ENCODE results near the gene ETNPPL.
"Not testable (repeated sequence)": the region's sequence is repeated elsewhere in the genome, so short reads cannot be mapped to it uniquely, and the experiment has no call there.

Gene ETNPPL

GRCh38 chr4:108754327-108754726 lies 8.5 kb downstream of the ETNPPL start:
- no peak for DNase-seq

GRCh38 chr4:108751321-108751720 lies 11.5 kb downstream of the ETNPPL start:
- no peak for DNase-seq

GRCh38 chr4:108749119-108749518 lies 13.7 kb downstream of the ETNPPL start:
- no peak for DNase-seq

- DNase-seq = no peak
These were observed 16.3 kb downstream of the ETNPPL start for GRCh38 chr4:108746511-108746910.

- peak; percentile 63 for DNase-seq
These were observed 18.5 kb downstream of the ETNPPL start for GRCh38 chr4:108744307-108744706.

GRCh38 chr4:108742451-108743420 lies 20.1 kb downstream of the ETNPPL start:
- no peak for DNase-seq

- no peak for DNase-seq
These were observed 24.7 kb downstream of the ETNPPL start for GRCh38 chr4:108738003-108738706.

- no peak for DNase-seq
These were observed 31.8 kb downstream of the ETNPPL start for GRCh38 chr4:108731006-108731405.

GRCh38 chr4:108730579-108730978 lies 32.3 kb downstream of the ETNPPL start:
- DNase-seq = peak; percentile 67

- DNase-seq = no peak
These were observed 33.1 kb downstream of the ETNPPL start for GRCh38 chr4:108729731-108730130.

GRCh38 chr4:108725457-108725856 lies 37.4 kb downstream of the ETNPPL start:
- no peak for DNase-seq

GRCh38 chr4:108717386-108717785 lies 45.5 kb downstream of the ETNPPL start:
- no peak for DNase-seq

GRCh38 chr4:108716340-108716739 lies 46.5 kb downstream of the ETNPPL start:
- no peak for DNase-seq

- DNase-seq = no peak
These were observed 48.0 kb downstream of the ETNPPL start for GRCh38 chr4:108714880-108715279.

- not testable (repeated sequence) for DNase-seq
These were observed 52.3 kb downstream of the ETNPPL start for GRCh38 chr4:108710578-108710977.

- no peak for DNase-seq
These were observed 53.1 kb downstream of the ETNPPL start for GRCh38 chr4:108709722-108710121.

GRCh38 chr4:108709234-108709633 lies 53.6 kb downstream of the ETNPPL start:
- DNase-seq = no peak

- DNase-seq = no peak
These were observed 56.6 kb downstream of the ETNPPL start for GRCh38 chr4:108706289-108706688.

GRCh38 chr4:108703966-108704365 lies 58.9 kb downstream of the ETNPPL start:
- no peak for DNase-seq

- no peak for DNase-seq
These were observed 59.5 kb downstream of the ETNPPL start for GRCh38 chr4:108703370-108703769.

GRCh38 chr4:108702960-108703359 lies 59.9 kb downstream of the ETNPPL start:
- DNase-seq = no peak

- no peak for DNase-seq
These were observed 62.6 kb downstream of the ETNPPL start for GRCh38 chr4:108700081-108700757.

GRCh38 chr4:108696160-108696559 lies 66.7 kb downstream of the ETNPPL start:
- DNase-seq = no peak
